ENCODE data around the gene CAMK2A. TPM values are rescaled to one million over a fixed set of nuclear protein-coding genes. Genes with fewer than 3 reads are reported as not detected.
A peak's percentile ranks its signal among the peaks of the same experiment; 100 is the strongest.

The CAMK2A gene
- total and polyA plus RNA-seq, 4 donors: 0.31 to 2.7 (median 1.0) TPM

DNA sequence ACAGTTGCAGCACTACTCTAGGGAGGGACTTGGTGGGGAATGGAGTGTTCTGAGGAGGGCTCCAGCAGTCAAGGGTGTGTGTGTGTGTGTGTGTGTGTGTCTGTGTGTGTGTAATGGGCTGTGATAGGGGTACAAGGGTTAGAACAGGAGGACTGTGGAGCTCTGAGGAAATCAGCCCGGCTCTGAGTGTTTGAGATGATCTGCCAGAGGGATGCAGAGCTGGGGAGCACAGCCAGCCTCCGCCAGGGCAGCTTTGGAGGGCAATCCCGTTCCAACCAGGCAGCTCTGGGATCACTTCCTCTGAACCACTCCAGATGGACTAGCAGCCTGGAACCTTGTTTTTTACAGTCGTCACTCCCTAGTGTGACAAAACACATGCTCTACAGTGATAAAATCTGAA, 102.7 kb downstream of the CAMK2A start:
- Histone ChIP-seq H3K9ac (ENCODE audit: insufficient read depth in 1 of 2, low read length in 2 of 2) (no peak overlapping the region), H3K27me3 (ENCODE audit: control insufficient read depth in 3 of 3, insufficient read depth in 3 of 3, low read length in 2 of 3) (peaks cover 3 to 28% (median 13%) of the 10 kb centered on the region in 3 donors), H3K4me1 (ENCODE audit: control insufficient read depth in 5 of 5, insufficient read depth in 5 of 5, low read length in 5 of 5) (peaks cover 0 to 19% (median 6%) of the 10 kb centered on the region in 5 donors), H3K27ac (ENCODE audit: low read depth in 1 of 2, low read length in 1 of 2) (no peak overlapping the region), H3K4me3 (no peak overlapping the region), H3K9me3 (ENCODE audit: control insufficient read depth in 4 of 4, insufficient read depth in 3 of 4, low read length in 3 of 4) (peaks cover 0 to 2% (median 0%) of the 10 kb centered on the region in 4 donors), H3K36me3 (ENCODE audit: control insufficient read depth in 4 of 4, insufficient read depth in 4 of 4, low read length in 4 of 4) (no peaks in the 10 kb centered on the region)
- WGBS, 2 donors: 64 to 66% methylated on average over 4 of the region's 4 CpGs
- TF ChIP-seq, protein P1, sequence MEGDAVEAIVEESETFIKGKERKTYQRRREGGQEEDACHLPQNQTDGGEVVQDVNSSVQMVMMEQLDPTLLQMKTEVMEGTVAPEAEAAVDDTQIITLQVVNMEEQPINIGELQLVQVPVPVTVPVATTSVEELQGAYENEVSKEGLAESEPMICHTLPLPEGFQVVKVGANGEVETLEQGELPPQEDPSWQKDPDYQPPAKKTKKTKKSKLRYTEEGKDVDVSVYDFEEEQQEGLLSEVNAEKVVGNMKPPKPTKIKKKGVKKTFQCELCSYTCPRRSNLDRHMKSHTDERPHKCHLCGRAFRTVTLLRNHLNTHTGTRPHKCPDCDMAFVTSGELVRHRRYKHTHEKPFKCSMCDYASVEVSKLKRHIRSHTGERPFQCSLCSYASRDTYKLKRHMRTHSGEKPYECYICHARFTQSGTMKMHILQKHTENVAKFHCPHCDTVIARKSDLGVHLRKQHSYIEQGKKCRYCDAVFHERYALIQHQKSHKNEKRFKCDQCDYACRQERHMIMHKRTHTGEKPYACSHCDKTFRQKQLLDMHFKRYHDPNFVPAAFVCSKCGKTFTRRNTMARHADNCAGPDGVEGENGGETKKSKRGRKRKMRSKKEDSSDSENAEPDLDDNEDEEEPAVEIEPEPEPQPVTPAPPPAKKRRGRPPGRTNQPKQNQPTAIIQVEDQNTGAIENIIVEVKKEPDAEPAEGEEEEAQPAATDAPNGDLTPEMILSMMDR (IDR thresholded peaks at IDR 0.05; ENCODE audit: control extremely low read depth, extremely low read depth): no peak
- DNase-seq: peak; percentile 53 to 73 (median 62)
- no peak for ATAC-seq (ENCODE audit: insufficient read depth, low FRiP score)

DNA sequence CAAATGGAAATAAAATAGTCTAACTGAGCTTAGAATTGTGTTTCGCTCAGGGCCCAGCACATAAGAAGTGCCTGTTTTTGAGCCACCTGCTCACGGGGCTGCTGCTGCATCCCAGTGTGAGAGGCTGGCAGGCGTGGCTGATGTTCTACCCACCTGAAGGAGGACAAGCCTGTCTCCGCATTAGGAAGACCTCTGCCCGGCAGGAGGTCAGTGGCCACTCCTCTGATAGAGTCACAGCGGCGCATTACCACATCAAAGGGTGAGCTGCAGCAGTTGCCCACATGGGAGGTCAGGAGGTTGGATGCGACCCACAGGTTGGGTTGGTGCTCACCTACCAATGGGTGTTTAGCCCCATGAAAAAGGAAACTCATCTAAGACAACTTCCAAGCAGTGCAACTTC, 103.4 kb downstream of the CAMK2A start:
- Histone ChIP-seq H3K4me3 (no peak overlapping the region), H3K27ac (ENCODE audit: low read depth in 1 of 2, low read length in 1 of 2) (no peak overlapping the region), H3K9me3 (ENCODE audit: control insufficient read depth in 4 of 4, insufficient read depth in 3 of 4, low read length in 3 of 4) (peaks cover 0 to 2% (median 0%) of the 10 kb centered on the region in 4 donors), H3K36me3 (ENCODE audit: control insufficient read depth in 4 of 4, insufficient read depth in 4 of 4, low read length in 4 of 4) (no peaks in the 10 kb centered on the region), H3K27me3 (ENCODE audit: control insufficient read depth in 3 of 3, insufficient read depth in 3 of 3, low read length in 2 of 3) (peaks cover 3 to 28% (median 13%) of the 10 kb centered on the region in 3 donors), H3K4me1 (ENCODE audit: control insufficient read depth in 5 of 5, insufficient read depth in 5 of 5, low read length in 5 of 5) (peaks cover 0 to 20% (median 6%) of the 10 kb centered on the region in 5 donors), H3K9ac (ENCODE audit: insufficient read depth in 1 of 2, low read length in 2 of 2) (no peak overlapping the region)
- 92 to 93% methylated on average over 8 of the region's 8 CpGs for WGBS, 2 donors
- ATAC-seq (ENCODE audit: insufficient read depth, low FRiP score): no peak
- TF ChIP-seq, protein P1 (IDR thresholded peaks at IDR 0.05; ENCODE audit: control extremely low read depth, extremely low read depth): no peak
- DNase-seq: no peak

DNA sequence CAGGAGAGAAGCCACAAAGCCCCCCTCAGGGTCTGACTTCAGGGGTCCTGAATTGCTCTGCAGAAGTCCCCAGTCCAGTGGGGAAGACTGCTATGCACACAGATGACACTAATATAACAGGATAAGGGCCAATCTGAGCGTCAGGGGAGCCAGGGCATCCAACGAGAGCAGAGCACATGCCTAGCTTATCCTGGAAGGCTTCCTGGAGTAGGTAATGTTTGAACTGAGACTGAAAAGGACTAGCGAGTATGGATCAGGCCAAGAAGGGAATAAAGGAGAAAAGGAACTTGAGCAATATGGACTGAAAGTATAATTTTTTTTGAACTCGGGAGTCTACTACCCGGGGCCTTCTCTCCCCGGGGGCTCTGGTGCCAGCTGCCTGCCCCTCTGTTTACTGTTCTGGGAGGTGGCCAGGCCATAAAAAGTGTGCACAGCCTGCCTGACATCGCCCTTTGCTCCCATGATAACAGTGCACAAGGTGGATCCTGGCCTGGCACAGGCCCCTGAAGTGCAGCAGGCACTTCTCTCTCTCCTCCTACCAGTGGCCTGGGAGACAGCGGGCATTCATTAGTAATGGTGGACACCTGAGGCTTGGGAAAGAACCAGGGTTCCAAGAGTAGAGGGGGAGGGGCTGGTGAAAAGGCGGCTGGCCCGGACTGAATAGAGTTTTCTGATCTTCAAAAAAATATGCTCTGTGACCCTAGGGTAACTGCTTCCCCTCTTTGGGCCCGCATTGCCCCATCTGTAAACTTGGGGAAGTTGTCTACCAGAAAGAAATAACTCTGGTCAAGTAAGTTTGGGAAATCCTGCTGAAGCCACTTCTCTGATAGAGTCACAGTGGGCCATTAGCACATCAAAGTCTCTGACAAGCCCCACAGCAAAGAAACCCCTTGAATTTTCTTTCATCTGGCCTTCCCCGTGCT, 104.3 kb downstream of the CAMK2A start:
- no peak overlapping the region for H3K4me3 ChIP-seq
- 58 to 73% methylated on average over 12 of the region's 12 CpGs for WGBS, 2 donors
- H3K4me1 ChIP-seq (ENCODE audit: control insufficient read depth in 5 of 5, insufficient read depth in 5 of 5, low read length in 5 of 5): peaks cover 0 to 27% (median 8%) of the 10 kb centered on the region in 5 donors
- no peak overlapping the region for H3K9ac ChIP-seq (ENCODE audit: insufficient read depth in 1 of 2, low read length in 2 of 2)
- H3K9me3 ChIP-seq (ENCODE audit: control insufficient read depth in 4 of 4, insufficient read depth in 3 of 4, low read length in 3 of 4): no peaks in the 10 kb centered on the region
- H3K27ac ChIP-seq (ENCODE audit: low read depth in 1 of 2, low read length in 1 of 2): no peak overlapping the region
- no peaks in the 10 kb centered on the region for H3K36me3 ChIP-seq (ENCODE audit: control insufficient read depth in 4 of 4, insufficient read depth in 4 of 4, low read length in 4 of 4)
- DNase-seq (no peak), ATAC-seq (ENCODE audit: insufficient read depth, low FRiP score) (no peak)
- TF ChIP-seq, protein P1 (IDR thresholded peaks at IDR 0.05; ENCODE audit: control extremely low read depth, extremely low read depth): no peak
- peaks cover 3 to 20% (median 10%) of the 10 kb centered on the region in 3 donors for H3K27me3 ChIP-seq (ENCODE audit: control insufficient read depth in 3 of 3, insufficient read depth in 3 of 3, low read length in 2 of 3)
